K562 (cell line): Measurements from ENCODE around the gene REG3A. TPM values are rescaled to one million over a fixed set of nuclear protein-coding genes. Genes with fewer than 3 reads are reported as not detected.

Experiments
- ATAC-seq: fragments of 200-7000 bp; cut with Tn5 transposase; 3 replicates; pipeline ENCODE4 v1.9.1; 2020; ENCODE audit warnings: moderate library complexity
- BruUV-seq: library from RNA; stranded (reverse); fragments of 400-500 nt; replicated peaks from 2 replicates; lab custom pipeline; 2021; lab: Mats Ljungman, UMichigan
- CTCF ChIA-PET: fragments of 300-600 bp; formaldehyde crosslinking; extraction: SDS; loops from one replicate; lab custom pipeline; 2021; ENCODE audit warnings: low intra/inter-chr PET ratio; lab: Yijun Ruan, JAX
- POLR2A ChIA-PET: fragments of 300-600, 350-650 bp; sonication (Branson Sonifier 250); formaldehyde crosslinking; extraction: SDS; loops from one replicate; lab custom pipeline; 2021; ENCODE audit warnings: antibody characterized with exemption, inconsistent platforms; lab: Yijun Ruan, JAX
- DNase-seq, 4 experiments: peaks; one replicate each; pipeline versions ENCODE4 v3.0.0 to v3.0.0-alpha.2; 2011 to 2018; ENCODE audit warnings: low spot score in 3 of 4, mixed read lengths in 3 of 4; ENCODE audit errors: extremely low read depth in 1 of 4
- FAIRE-seq: peaks from 2 replicates; lab custom pipeline; 2011; peaks lifted over from hg19 to GRCh38; lab: Jason Lieb, UNC
- H2AFZ ChIP-seq: 2 replicates; pipeline ENCODE4 v1.6.0; 2011; ENCODE audit warnings: low read depth, low read length, control low read depth, inconsistent platforms
- H3K27ac ChIP-seq: fragments of 200-600 bp; 3 replicates; pipeline ENCODE4 v1.8.0; 2011; ENCODE audit warnings: low read depth, mild to moderate bottlenecking, control low read depth, inconsistent platforms, low read length, moderate library complexity, mixed read lengths; ENCODE audit errors: extremely low read depth
- H3K27me3 ChIP-seq, 2 experiments: fragments of 300-600 bp in 1 of 2; 2 replicates in 1 of 2; 3 replicates in 1 of 2; pipeline versions ENCODE4 v1.6.0 to v1.8.0; 2011; ENCODE audit warnings: inconsistent platforms in 2 of 2, low read length in 2 of 2, mild to moderate bottlenecking in 1 of 2, mixed read lengths in 1 of 2, moderate library complexity in 1 of 2; ENCODE audit not compliant: control insufficient read depth in 2 of 2, insufficient read depth in 2 of 2
- H3K36me3 ChIP-seq: fragments of 300-600 bp; 3 replicates; pipeline ENCODE4 v1.8.0; 2011; ENCODE audit warnings: mild to moderate bottlenecking, low read length, inconsistent platforms; ENCODE audit not compliant: control insufficient read depth, insufficient read depth
- H3K4me1 ChIP-seq, 2 experiments: fragments of 200-600 bp in 1 of 2; replicated peaks in 1 of 2; 2 replicates in 1 of 2; 3 replicates in 1 of 2; pipeline versions ENCODE4 v1.5.1 to v1.8.0; 2011; ENCODE audit warnings: inconsistent platforms in 2 of 2, low read length in 2 of 2, mild to moderate bottlenecking in 1 of 2, mixed read lengths in 1 of 2, moderate library complexity in 1 of 2; ENCODE audit not compliant: control insufficient read depth in 2 of 2, insufficient read depth in 2 of 2
- H3K4me2 ChIP-seq: 2 replicates; pipeline ENCODE4 v1.6.1; 2011; ENCODE audit warnings: low read length, control low read depth, inconsistent platforms, mixed read lengths; ENCODE audit not compliant: insufficient read depth
- H3K4me3 ChIP-seq: fragments of 200-600 bp; sonication (generic), shearing (Covaris generic); 2 replicates; pipeline ENCODE4 v1.5.1; 2016; ENCODE audit warnings: control low read depth, inconsistent platforms
- H3K79me2 ChIP-seq: fragments of 200-600 bp; 3 replicates; pipeline ENCODE4 v1.8.0; 2011; ENCODE audit warnings: low read length, inconsistent platforms; ENCODE audit not compliant: control insufficient read depth, insufficient read depth
- H3K9ac ChIP-seq, 2 experiments: 2 replicates each; pipeline versions ENCODE4 v1.6.0 to v1.6.1; 2011; ENCODE audit warnings: low read depth in 2 of 2, low read length in 2 of 2, control low read depth in 1 of 2, inconsistent platforms in 1 of 2, mild to moderate bottlenecking in 1 of 2, mixed read lengths in 1 of 2; ENCODE audit not compliant: insufficient read depth in 1 of 2
- H3K9me1 ChIP-seq: one replicate; pipeline ENCODE4 v1.6.0; 2011; ENCODE audit warnings: inconsistent platforms, mild to moderate bottlenecking, low read length, moderate library complexity; ENCODE audit not compliant: control insufficient read depth, insufficient read depth
- H3K9me3 ChIP-seq: replicated peaks from 2 replicates; pipeline ENCODE4 v1.5.1; 2011; ENCODE audit warnings: low read depth, low read length, inconsistent platforms; ENCODE audit not compliant: control insufficient read depth, insufficient read depth
- H4K20me1 ChIP-seq: replicated peaks from 2 replicates; pipeline ENCODE4 v1.6.1; 2011; ENCODE audit warnings: low read length, inconsistent platforms, mixed read lengths; ENCODE audit not compliant: control insufficient read depth, insufficient read depth
- BRD9 ChIP-seq: fragments of 450-650 bp; IDR thresholded peaks from 2 replicates; pipeline ENCODE4 v1.6.1; 2018; ENCODE audit warnings: low read depth; ENCODE audit not compliant: partially characterized antibody
- SIN3B ChIP-seq: fragments of 450-650 bp; IDR thresholded peaks from 2 replicates; pipeline ENCODE4 v1.6.1; 2017; ENCODE audit warnings: low read depth, mild to moderate bottlenecking, moderate library complexity
- TAF15 ChIP-seq: fragments of 200-400 bp; formaldehyde crosslinking; IDR thresholded peaks from 2 replicates; pipeline ENCODE4 v1.6.1; 2017; ENCODE audit warnings: mild to moderate bottlenecking, low read depth, low read length, moderate library complexity
- TBL1XR1 ChIP-seq, 2 experiments: IDR thresholded peaks; 2 replicates each; pipeline ENCODE4 v1.6.1; 2012; ENCODE audit warnings: improper control_type of control experiment in 2 of 2, low read length in 2 of 2, mild to moderate bottlenecking in 1 of 2
- ZKSCAN1 ChIP-seq: fragments of 150-350 bp; IDR thresholded peaks from 2 replicates; pipeline ENCODE4 v1.6.1; 2016; ENCODE audit warnings: low read depth, low read length
- ZNF224 ChIP-seq: sonication (generic); formaldehyde crosslinking; IDR thresholded peaks from 2 replicates; pipeline ENCODE4 v1.8.0; 2022; ENCODE audit warnings: mild to moderate bottlenecking, missing genetic modification reagents
- ZNF79 ChIP-seq: fragments of 250-450 bp; sonication (Bioruptor Pico); IDR thresholded peaks from 2 replicates; pipeline ENCODE4 v1.4.0; 2020; ENCODE audit warnings: low read depth, mild to moderate bottlenecking, moderate library complexity
- WGBS: fragments of 100-300 bp; shearing (Covaris generic); methylation state at CpG from one replicate; pipeline ENCODE4 v1.1.6; 2016; ENCODE audit warnings: low coverage, mixed read lengths; ENCODE audit not compliant: insufficient coverage; ENCODE audit errors: missing lambda C conversion rate; 5-methylcytosine and 5-hydroxymethylcytosine counted together
- in situ Hi-C: fragments of 300-500 bp; cut with MboI; formaldehyde crosslinking; loops from 4 replicates; pipeline ENCODE4 v1.15.0; 2018; ENCODE audit warnings: inconsistent platforms, mixed read lengths
- intact Hi-C: fragments of 100-400 bp; cut with micrococcal nuclease; formaldehyde crosslinking; loops from 2 replicates; pipeline ENCODE4 v1.14.2; 2022
- polyA plus RNA-seq, 8 experiments: library from polyadenylated mRNA; depleted of rRNA in 4 of 8; stranded (reverse) in 5 of 8; unstranded in 3 of 8; fragments of >200 nt; fragmentation: Nextera tagmentation in 2 of 8; fragmentation: Illumina TruSeq in 1 of 8; extraction: Ambion mirVana in 2 of 8; extraction: Trizol in 1 of 8; gene quantifications; 2 replicates each; pipeline versions ENCODE4 v1.2.1 to v1.2.3, GENCODE V29; 2011 to 2014; ENCODE audit warnings: inconsistent platforms in 1 of 8, missing spikeins in 1 of 8
- total RNA-seq, 7 experiments: library from RNA; depleted of rRNA in 6 of 7; stranded (reverse); fragments of >200 nt in 6 of 7; fragmentation: Illumina TruSeq in 2 of 7; extraction: Trizol in 2 of 7; gene quantifications; 2 replicates each; pipeline versions ENCODE4 v1.2.1 to v1.2.3, GENCODE V29; 2011 to 2021; ENCODE audit warnings: low replicate concordance in 1 of 7

REG3A gene
- total and polyA plus RNA-seq, 9 of the 15 experiments (the other 6 are each of a cell fraction or from before 2014, with no cell fraction given) = not detected

GRCh38 chr2:79116997-79117928, 42.3 kb downstream of the REG3A start:
- Histone ChIP-seq H3K9ac (no peak overlapping the region), H3K4me3 (no peak overlapping the region), H2AFZ (no peak overlapping the region), H3K79me2 (no peaks in the 10 kb centered on the region), H3K9me1 (no peaks in the 10 kb centered on the region), H4K20me1 (no peaks in the 10 kb centered on the region), H3K27me3 (no peaks in the 10 kb centered on the region), H3K36me3 (no peaks in the 10 kb centered on the region), H3K9me3 (no peaks in the 10 kb centered on the region), H3K4me2 (no peak overlapping the region), H3K4me1 (no peaks in the 10 kb centered on the region), H3K27ac (no peak overlapping the region)
- FAIRE-seq (no peak), ATAC-seq (no peak), DNase-seq (no peak)
- in situ Hi-C loops (no loop called here), intact Hi-C loops (no loop called here)
- TF ChIP-seq TAF15 = no peak
- TF ChIP-seq SIN3B = no peak
- no peak for TF ChIP-seq BRD9
- BruUV-seq = no TSS peak
- POLR2A ChIA-PET = no interaction called here
- CTCF ChIA-PET = no interaction called here
- WGBS = 0% methylated on average over 2 of the region's 2 CpGs

- H3K4me3 ChIP-seq = no peak overlapping the region
- ATAC-seq = no peak
- WGBS = 2% methylated on average over 3 of the region's 3 CpGs
Measured at GRCh38 chr2:79114797-79115494, 44.6 kb downstream of the REG3A start.

More at GRCh38 chr2:79114797-79115494, 44.6 kb downstream of the REG3A start:
- Histone ChIP-seq H3K4me1 (no peaks in the 10 kb centered on the region), H3K79me2 (no peaks in the 10 kb centered on the region), H3K36me3 (no peaks in the 10 kb centered on the region), H3K9me3 (no peaks in the 10 kb centered on the region), H3K27me3 (no peaks in the 10 kb centered on the region), H2AFZ (no peak overlapping the region), H3K9ac (no peak overlapping the region), H3K9me1 (no peaks in the 10 kb centered on the region), H3K27ac (no peak overlapping the region), H4K20me1 (no peaks in the 10 kb centered on the region), H3K4me2 (no peak overlapping the region)
- no peak for TF ChIP-seq ZNF79
- no peak for TF ChIP-seq ZNF224 (CRISPR knock-in tag)
- TF ChIP-seq TBL1XR1 (IDR thresholded peaks at IDR 0.05; ENCODE audit: low read length in 2 of 2) = no peak
- no peak for TF ChIP-seq ZKSCAN1
- intact Hi-C loops (no loop called here), in situ Hi-C loops (no loop called here)
- FAIRE-seq (no peak), DNase-seq (no peak)
- BruUV-seq = no TSS peak
- ChIA-PET POLR2A (no interaction called here), CTCF (no interaction called here)
